Jurkat, Clone E6-1 (cell line): ENCODE measurements around the gene KRTAP5-11.
"Not testable (repeated sequence)": the region's sequence is repeated elsewhere in the genome, so short reads cannot be mapped to it uniquely, and the experiment has no call there.

ENCODE experiments used
- DNase-seq: peaks from one replicate; pipeline ENCODE4 v3.0.0-alpha.2; 2011; ENCODE audit warnings: low read depth, low spot score
- H3K4me3 ChIP-seq: 2 replicates; pipeline ENCODE4 v1.5.1; 2011; ENCODE audit warnings: mild to moderate bottlenecking, low read length, control low read depth, moderate library complexity

The KRTAP5-11 gene

DNA sequence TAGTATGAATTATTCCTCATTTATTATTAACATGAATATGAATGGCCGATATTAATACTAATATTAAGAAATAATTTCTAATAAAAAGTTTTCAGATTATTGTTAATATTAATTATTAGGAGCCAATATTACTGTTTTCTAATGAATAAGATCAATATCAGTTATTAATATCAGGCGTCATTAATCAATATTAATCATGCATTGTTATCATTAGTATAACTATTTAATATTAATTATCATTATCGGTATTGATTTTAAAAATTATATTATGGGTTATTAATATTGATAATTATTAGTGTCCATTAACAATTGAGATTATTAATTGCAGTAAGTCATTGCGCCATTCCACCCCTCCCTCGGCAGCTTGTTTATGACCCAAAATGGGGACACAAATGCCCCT is 3.0 kb upstream of the KRTAP5-11 start:
- not testable (repeated sequence) for DNase-seq, H3K4me3 ChIP-seq

DNA sequence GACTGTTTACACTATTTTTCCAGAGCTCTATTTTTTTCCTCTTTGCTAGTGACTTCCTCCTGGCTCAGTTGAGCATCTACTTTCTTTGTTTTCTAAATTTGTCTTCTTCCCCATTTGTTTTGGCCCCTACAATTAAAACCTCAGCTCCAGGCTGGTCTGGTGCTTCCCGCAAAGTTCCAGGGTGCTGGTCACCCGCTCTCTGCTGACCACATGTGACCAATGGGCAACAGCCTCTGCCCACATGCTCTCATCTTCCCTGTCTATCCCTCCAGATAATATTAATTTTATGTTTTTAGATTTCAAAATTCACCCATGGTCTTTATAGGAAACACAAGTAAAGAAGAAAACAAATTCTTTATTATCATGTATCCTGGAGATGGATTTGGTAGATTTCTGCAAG is 294 bp upstream of the KRTAP5-11 start:
- DNase-seq, H3K4me3 ChIP-seq: not testable (repeated sequence)

DNA sequence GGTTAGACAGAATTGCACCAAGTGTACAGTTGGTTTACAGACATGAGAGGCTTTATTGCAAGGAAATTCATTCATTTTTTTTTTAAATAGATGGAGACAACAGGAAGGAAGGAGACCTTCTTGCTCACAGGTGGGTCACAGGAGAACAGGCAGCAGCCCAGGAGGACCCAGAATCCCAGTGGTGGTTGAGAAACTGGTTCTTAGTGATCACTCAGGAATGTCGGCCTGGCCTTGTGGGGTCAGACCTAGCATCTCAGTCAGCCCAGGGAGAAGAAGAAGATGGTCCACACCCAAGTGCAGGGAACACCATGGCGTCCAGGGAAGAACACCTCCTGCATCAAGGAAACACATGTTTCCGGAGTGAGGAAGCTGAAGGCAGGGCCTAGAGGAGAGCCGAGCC is 849 bp downstream of the KRTAP5-11 start:
- no peak for DNase-seq

GRCh38 chr11:71580057-71581003 is 2.3 kb downstream of the KRTAP5-11 start:
- DNase-seq = peak; percentile 33
- H3K4me3 ChIP-seq = no peak overlapping the region

More for the DNA sequence above, 849 bp downstream of the KRTAP5-11 start:
- no peak overlapping the region for H3K4me3 ChIP-seq

DNA sequence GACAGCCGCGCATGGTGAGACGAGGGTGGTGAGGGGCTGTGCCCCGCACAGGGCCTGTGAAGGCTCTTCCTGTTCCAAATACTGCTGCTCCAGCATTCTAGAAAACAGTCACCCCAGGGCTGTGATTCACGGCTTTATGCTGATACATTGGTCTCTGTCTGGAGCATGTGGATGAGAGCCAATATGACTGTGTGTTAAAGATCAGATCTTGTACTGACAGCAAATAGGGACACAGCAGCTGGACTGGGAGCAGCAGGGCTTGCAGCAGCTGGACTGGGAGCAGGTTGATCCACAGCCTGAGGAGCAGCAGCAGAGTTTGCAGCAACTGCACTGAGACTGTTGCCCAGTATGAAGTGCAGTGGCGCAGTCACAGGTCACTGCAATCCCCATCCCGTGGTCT is 3.2 kb downstream of the KRTAP5-11 start:
- H3K4me3 ChIP-seq, DNase-seq: not testable (repeated sequence)

DNA sequence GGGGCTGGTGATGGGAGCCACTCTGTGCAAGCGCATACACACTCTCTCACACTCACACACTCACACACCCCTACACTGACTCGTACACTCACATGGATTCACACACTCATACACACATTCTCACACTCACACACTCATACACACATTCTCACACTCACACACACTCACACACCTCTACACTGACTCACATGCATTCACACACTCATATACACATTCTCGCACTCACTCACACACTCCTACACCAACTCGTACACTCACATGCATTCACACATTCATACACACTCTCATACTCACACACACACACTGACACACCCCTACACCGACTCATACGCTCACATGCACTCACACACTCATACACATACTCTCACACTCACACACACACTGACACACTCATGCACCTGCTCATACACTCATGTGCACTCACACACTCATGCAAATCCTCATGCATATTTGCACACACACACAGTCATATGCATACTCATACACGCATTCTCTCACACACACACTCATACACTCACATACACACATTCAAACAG is 5.1 kb downstream of the KRTAP5-11 start:
- DNase-seq = no peak
- no peak overlapping the region for H3K4me3 ChIP-seq

DNA sequence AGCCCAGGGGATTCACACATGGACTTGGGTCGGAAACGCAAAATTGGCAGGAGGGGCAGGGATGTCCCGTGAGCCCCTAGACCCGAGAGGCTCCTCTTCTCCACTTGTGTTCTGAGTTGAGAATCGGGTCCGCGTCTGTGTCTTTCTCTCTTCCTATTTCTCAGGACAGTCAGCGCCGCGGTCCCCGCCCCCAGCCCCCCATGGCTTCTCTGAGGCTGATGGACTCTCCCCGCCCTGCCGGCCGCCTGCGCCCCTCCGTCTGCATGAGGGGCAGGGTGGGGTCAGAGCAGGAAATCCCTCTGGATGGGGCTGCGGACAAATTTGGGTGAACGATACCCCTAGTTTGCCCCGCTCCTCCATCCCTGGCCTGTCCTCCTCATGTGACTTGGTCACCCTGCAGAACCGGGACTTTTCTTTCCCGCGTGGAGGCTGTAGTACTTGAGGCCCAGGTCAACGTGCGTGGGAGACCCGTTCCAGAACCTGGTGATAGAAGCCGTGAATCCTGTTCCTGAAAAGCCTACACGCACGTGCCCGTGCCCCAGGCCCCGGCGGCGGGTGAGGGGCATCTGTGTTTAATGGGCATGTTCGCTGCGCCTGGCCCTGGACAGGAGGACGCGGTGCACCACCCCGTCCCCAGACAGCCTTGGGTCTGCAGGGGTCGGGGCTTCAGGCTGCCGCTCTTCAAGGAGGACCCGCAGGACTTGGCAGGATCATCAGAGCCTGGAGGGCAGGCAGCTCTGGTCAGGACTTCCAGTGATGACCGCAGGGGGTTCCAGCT is 5.8 kb downstream of the KRTAP5-11 start:
- DNase-seq, H3K4me3 ChIP-seq: not testable (repeated sequence)

DNA sequence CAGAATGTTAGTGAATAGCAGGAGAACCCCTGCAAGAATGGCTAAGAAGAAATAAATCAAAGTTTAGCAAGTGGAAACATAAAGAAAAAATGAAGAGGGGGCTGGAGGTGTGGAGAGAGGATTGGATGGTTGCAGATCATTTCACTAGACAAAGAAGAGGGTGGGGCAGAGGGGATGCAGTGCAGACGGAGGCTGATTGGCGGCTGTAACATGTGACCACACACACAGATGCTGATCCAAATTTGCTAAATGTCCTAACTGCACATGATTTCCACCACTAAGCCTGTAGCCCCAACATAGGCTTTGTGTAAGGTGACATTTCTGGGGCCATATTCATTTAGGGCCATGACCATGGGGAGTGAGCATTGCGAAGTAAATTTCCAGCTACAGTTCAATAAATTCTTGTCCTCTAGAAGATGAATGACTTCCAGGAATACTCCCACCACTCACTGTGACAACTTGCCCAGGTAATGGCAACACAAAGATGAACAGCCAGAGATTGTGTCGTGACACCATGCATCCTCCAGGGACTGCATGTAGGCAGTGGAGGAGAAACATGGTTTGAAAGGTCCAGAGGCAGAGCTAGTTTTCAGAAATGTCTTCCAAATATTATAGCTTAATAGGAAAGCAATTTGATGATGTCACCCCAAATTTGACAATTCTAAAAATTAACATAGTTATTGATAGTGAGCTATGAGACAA is 6.8 kb downstream of the KRTAP5-11 start:
- no peak overlapping the region for H3K4me3 ChIP-seq
- DNase-seq = no peak

DNA sequence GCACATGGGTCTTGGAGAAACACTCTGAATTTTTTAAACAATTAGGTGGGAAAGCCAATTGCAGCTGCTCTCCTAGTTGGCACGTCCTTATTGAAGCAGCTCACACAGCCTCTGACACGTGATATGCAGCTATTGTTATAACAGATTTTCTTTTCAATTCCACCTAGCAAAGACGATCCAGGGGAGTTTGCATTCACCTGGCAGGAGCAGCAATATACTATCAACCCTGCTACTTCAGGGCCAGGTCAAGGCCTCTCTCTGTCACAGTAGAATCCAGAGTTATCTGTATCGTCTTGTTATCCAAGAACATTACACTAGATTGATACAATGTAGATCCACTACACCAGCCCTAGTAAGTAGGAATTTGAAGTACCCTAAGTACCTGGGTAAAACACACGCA is 8.3 kb downstream of the KRTAP5-11 start:
- DNase-seq = no peak
- H3K4me3 ChIP-seq = no peak overlapping the region

- no peak overlapping the region for H3K4me3 ChIP-seq
- DNase-seq = no peak
Observed at GRCh38 chr11:71572811-71573210, 9.9 kb downstream of the KRTAP5-11 start.

GRCh38 chr11:71571101-71571850 is 11.4 kb downstream of the KRTAP5-11 start:
- not testable (repeated sequence) for H3K4me3 ChIP-seq, DNase-seq

DNA sequence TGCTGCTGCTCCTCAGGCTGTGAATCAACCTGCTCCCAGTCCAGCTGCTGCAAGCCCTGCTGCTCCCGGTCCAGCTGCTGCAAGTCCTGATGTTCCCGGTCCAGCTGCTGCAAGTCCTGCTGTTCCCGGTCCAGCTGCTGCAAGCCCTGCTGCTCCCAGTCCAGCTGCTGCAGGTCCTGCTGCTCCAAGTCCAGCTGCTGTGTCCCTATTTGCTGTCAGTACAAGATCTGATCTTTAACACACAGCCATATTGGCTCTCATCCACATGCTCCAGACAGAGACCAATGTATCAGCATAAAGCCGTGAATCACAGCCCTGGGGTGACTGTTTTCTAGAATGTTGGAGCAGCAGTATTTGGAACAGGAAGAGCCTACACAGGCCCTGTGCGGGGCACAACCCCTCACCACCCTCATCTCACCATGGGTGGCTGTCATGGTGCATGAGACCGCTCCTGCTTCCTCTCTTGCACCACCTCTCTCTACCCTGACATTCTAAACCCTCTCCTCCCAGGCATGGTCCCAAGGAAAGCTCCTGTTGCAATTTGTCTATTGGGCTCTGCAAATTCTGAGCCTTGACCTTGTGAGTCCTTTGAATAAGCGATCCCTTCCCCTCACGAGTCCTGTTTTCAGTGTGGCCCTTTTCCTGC is 13.8 kb downstream of the KRTAP5-11 start:
- no peak overlapping the region for H3K4me3 ChIP-seq
- no peak for DNase-seq

DNA sequence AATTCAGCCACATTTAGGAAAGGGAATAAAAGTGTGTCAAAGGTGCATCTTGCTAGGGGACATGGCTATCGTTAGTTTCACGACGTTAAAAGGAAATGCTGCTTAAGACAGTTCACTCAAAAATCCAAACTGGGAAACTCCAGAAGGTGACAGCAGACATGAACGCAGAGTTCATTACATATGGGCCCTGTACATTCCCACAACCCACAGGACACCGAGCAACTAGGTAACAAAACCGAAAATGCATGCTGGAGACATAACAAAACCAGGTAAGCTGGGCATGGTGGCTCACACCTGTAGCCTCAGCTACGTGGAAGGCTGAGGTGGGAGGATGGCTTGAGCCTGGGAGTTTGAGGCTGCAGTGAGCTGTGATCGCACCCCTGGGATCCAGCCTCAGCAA is 15.0 kb downstream of the KRTAP5-11 start:
- not testable (repeated sequence) for DNase-seq, H3K4me3 ChIP-seq

- DNase-seq, H3K4me3 ChIP-seq: not testable (repeated sequence)
Observed at GRCh38 chr11:71566626-71567599, 15.8 kb downstream of the KRTAP5-11 start.

DNA sequence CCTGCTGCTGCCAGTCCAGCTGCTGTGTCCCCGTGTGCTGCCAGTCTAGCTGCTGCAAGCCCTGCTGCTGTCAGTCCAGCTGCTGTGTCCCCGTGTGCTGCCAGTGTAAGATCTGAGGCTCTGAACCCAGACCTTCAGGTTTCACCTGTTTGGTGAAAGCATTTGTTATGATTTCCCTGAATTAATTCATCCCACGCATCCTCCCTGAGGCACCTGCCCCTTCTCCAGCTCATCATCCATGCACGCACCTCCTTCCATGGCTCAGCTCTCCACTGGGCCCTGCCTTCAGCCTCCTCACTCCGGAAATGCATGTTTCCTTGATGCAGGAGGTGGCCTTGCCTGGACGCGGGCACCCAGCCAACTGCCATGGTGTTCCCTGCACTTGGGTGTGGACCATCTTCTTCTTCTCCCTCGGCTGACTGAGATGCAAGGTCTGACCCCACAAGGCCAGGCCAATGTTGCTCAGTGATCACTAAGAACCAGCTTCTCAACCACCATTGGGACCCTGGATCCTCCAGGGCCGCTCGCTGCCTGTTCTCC is 16.5 kb downstream of the KRTAP5-11 start:
- no peak for DNase-seq

DNA sequence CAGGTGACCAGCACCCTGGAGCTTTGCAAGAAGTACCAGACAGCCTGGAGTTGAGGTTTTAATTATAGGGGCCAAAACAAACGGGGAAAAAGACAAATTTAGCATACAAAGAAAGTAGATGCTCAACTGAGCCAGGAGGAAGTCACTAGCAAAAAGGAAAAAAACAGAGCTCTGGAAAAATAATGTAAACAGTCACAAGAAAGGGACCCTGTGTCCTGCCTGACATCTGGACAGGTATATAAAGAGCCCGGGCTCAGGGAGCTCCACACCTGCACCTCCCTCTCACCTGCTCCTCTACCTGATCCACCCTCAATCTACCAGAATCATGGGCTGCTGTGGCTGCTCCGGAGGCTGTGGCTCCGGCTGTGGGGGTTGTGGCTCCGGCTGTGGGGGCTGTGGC is 17.4 kb downstream of the KRTAP5-11 start, which contains the start of gene KRTAP5-10:
KRTAP5-10 (plus strand) TSS at position 301 of the 400 bp plus-strand sequence; CDS start at position 326, 25 bp downstream.
- DNase-seq = no peak
- H3K4me3 ChIP-seq = no peak within 1 kb of the TSS

More for the DNA sequence above, 16.5 kb downstream of the KRTAP5-11 start:
- H3K4me3 ChIP-seq = no peak overlapping the region

DNA sequence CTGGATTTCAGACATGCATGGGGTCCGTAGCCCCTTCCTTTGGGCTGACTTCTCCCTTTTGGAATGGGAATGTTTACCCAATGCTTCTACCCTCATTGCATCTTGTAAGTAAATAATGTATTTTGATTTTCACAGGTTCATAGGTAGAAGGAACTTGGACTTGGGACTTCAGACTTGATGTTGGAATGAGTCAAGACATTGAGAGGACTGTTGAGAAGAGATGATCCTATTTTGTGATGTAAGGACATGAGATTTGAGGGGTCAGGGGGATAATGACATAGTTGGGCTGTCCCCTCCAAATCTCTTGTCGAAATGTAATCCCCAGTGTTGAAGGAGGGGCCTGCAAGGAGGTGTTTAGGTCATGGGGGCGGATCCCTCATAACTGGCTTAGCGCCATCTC is 18.2 kb downstream of the KRTAP5-11 start:
- DNase-seq = no peak
- H3K4me3 ChIP-seq = no peak overlapping the region
